CD4-positive, alpha-beta memory T cell (primary cell): ENCODE measurements around the gene RPAP3. TPM values are rescaled to one million over a fixed set of nuclear protein-coding genes. Genes with fewer than 3 reads are reported as not detected.

ENCODE experiments used
- CTCF ChIA-PET: fragments of 350-600 bp; sonication (Branson Sonifier 250); formaldehyde crosslinking; loops from one replicate; lab custom pipeline; 2021; ENCODE audit warnings: inconsistent platforms; ENCODE audit not compliant: partially characterized antibody; lab: Charles Lee
- POLR2A ChIA-PET: fragments of 350-600 bp; sonication (Branson Sonifier 250); formaldehyde crosslinking; loops from one replicate; lab custom pipeline; 2021; ENCODE audit not compliant: partially characterized antibody; lab: Charles Lee
- DNase-seq, 5 donors: peaks; one replicate each; pipeline versions ENCODE4 v3.0.0 to v3.0.0-alpha.2; 2020 to 2022; ENCODE audit warnings: mixed read lengths in 1 of 5
- H3K27ac ChIP-seq: one replicate; pipeline ENCODE4 v1.7.0; 2013; ENCODE audit warnings: low read depth, low read length
- H3K27me3 ChIP-seq: 2 replicates; pipeline ENCODE4 v1.7.0; 2013; ENCODE audit warnings: mild to moderate bottlenecking, low read length, moderate library complexity; ENCODE audit not compliant: insufficient read depth
- H3K36me3 ChIP-seq: 2 replicates; pipeline ENCODE4 v1.7.0; 2013; ENCODE audit warnings: mild to moderate bottlenecking, low read length, moderate library complexity; ENCODE audit not compliant: insufficient read depth
- H3K4me1 ChIP-seq: 2 replicates; pipeline ENCODE4 v1.7.0; 2013; ENCODE audit warnings: mild to moderate bottlenecking, low read length, moderate library complexity; ENCODE audit not compliant: insufficient read depth
- H3K4me3 ChIP-seq, 2 donors: one replicate each; pipeline ENCODE4 v1.7.0; 2013; ENCODE audit warnings: low read length in 2 of 2, mild to moderate bottlenecking in 1 of 2
- H3K9me3 ChIP-seq, 2 donors: one replicate each; pipeline ENCODE4 v1.7.0; 2013; ENCODE audit warnings: low read length in 2 of 2, control low read depth in 1 of 2; ENCODE audit not compliant: control insufficient read depth in 1 of 2
- H3K27ac Mint-ChIP-seq, 7 donors: one replicate each; pipeline ENCODE4 v1.8.0; 2020 to 2021; ENCODE audit warnings: mixed read lengths in 7 of 7, mild to moderate bottlenecking in 6 of 7, inconsistent platforms in 3 of 7, moderate library complexity in 3 of 7
- H3K27me3 Mint-ChIP-seq, 2 donors: one replicate each; pipeline ENCODE4 v1.8.0; 2020 to 2021; ENCODE audit warnings: mixed read lengths in 2 of 2
- H3K36me3 Mint-ChIP-seq, 2 donors: one replicate each; pipeline ENCODE4 v1.8.0; 2020 to 2021; ENCODE audit warnings: mixed read lengths in 2 of 2, inconsistent platforms in 1 of 2, mild to moderate bottlenecking in 1 of 2
- H3K4me1 Mint-ChIP-seq, 4 donors: one replicate each; pipeline ENCODE4 v1.8.0; 2020 to 2021; ENCODE audit warnings: mixed read lengths in 4 of 4, mild to moderate bottlenecking in 1 of 4
- H3K4me3 Mint-ChIP-seq, 8 donors: one replicate each; pipeline ENCODE4 v1.8.0; 2020 to 2021; ENCODE audit warnings: mixed read lengths in 8 of 8, mild to moderate bottlenecking in 7 of 8, moderate library complexity in 6 of 8, inconsistent platforms in 3 of 8
- H3K9me3 Mint-ChIP-seq, 8 donors: one replicate each; pipeline ENCODE4 v1.8.0; 2020 to 2021; ENCODE audit warnings: mixed read lengths in 8 of 8, mild to moderate bottlenecking in 5 of 8, inconsistent platforms in 3 of 8, moderate library complexity in 1 of 8
- intact Hi-C: fragments of 100-400 bp; cut with micrococcal nuclease; formaldehyde crosslinking; loops from one replicate; pipeline ENCODE4 v1.15.1; 2023
- polyA plus RNA-seq, 2 donors: library from polyadenylated mRNA; unstranded; fragments of 300-500 nt; fragmentation: Illumina TruSeq; gene quantifications; one replicate each; pipeline ENCODE4 v1.2.3, GENCODE V29; 2021
- total RNA-seq, 2 experiments: library from RNA; stranded (reverse); gene quantifications; one replicate each; pipeline ENCODE4 v1.2.3, GENCODE V29; 2021

RPAP3 gene
- total and polyA plus RNA-seq, 4 experiments from 2014 or later = 32.1 to 41.8 (median 37.1) TPM

DNA sequence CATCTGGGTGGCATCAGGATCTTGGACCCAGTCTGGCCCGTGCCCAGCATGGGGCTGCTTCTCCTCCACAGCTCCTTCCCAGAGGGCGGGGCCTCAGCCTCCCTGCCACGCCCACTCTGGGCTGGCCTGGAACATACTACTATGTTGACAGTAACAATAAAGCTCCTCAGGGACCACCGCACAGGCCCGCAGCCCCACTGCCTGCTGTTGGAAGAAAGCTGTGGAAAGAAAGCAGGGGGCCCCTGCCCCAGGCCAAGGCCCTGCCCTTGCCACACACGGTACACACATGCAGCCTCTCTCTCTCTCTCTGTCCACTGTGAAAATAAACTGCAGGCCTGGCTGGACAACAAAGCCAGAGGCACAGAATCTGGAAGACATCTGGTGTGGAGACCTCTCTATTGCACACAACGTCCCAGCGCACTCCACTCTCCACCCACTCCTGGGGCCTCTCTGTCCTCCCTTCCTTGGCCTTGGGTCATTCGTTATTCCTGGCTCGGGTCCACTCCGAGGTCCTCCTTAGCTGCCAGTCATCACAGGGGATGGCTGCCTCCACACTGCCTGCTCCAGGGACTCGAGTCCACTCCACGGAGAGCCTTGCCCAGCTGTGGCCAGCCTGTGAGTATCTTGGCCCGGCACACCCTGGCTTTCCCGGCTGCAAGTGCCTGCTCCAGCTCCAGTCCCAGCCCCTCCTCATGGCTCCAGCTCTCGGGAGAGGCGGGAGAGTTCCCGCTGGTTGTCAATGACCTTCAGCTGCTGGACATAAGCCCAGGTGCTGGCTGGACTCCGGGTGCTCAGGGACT is 31.2 kb upstream of the RPAP3 start:
- no peaks in the 10 kb centered on the region for H3K27me3 Mint-ChIP-seq
- Histone ChIP-seq H3K4me1 (peaks cover 22% of the 10 kb centered on the region), H3K9me3 (no peaks in the 10 kb centered on the region), H3K4me3 (no peak overlapping the region), H3K27me3 (no peaks in the 10 kb centered on the region), H3K36me3 (no peaks in the 10 kb centered on the region), H3K27ac (no peak overlapping the region)
- no peak overlapping the region for H3K4me3 Mint-ChIP-seq
- no peak for DNase-seq
- ChIA-PET POLR2A (interaction anchor here (1.2 kb wide), 1 partner anchor 13 kb away, joined by 3 read pairs; no protein-coding TSS in a partner anchor), CTCF (interaction anchor here (1.4 to 13.8 kb wide), 7 partner anchors 12 to 98 kb away, joined by 3 to 671 read pairs (median 6); partner anchors contain the start of genes ENDOU and SLC48A1)
- H3K27ac Mint-ChIP-seq = no peak overlapping the region
- no peaks in the 10 kb centered on the region for H3K36me3 Mint-ChIP-seq
- no peaks in the 10 kb centered on the region for H3K9me3 Mint-ChIP-seq
- intact Hi-C loops = no loop called here
- peaks cover 9 to 36% (median 24%) of the 10 kb centered on the region in 4 donors for H3K4me1 Mint-ChIP-seq

DNA sequence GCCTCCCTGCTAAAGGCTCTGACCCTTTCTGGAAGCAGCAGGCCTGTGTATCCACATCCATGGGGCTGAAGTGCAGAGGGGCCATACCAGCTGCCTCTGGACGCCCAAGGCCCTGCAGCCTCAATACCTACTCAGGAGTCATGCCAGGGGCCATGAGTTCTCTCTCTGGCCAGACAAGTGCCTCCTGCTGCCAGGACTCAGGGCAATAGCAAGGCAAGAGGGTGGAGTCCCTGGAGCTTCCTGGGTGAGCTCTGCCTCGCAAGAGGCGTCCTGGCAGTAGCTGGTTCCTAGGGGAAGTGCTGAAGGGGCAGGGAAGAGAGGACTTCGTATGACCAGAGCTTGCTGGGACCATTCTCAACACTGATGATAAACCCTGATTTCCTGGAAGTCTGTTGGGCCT is 30.4 kb upstream of the RPAP3 start:
- no peak for DNase-seq
- H3K4me1 ChIP-seq = peaks cover 14% of the 10 kb centered on the region
- Mint-ChIP-seq H3K27me3 (no peaks in the 10 kb centered on the region), H3K4me3 (no peak overlapping the region), H3K4me1 (peaks cover 3 to 27% (median 16%) of the 10 kb centered on the region in 4 donors), H3K27ac (peak overlapping the region in 1 of 7 donors; percentile 68), H3K36me3 (no peaks in the 10 kb centered on the region), H3K9me3 (no peaks in the 10 kb centered on the region)
- no peaks in the 10 kb centered on the region for H3K36me3 ChIP-seq
- H3K4me3 ChIP-seq = no peak overlapping the region
- H3K9me3 ChIP-seq = no peaks in the 10 kb centered on the region
- H3K27me3 ChIP-seq = no peaks in the 10 kb centered on the region
- intact Hi-C loops = no loop called here
- H3K27ac ChIP-seq = no peak overlapping the region
- ChIA-PET POLR2A (interaction anchor here (1.2 kb wide), 1 partner anchor 12 kb away, joined by 3 read pairs; no protein-coding TSS in a partner anchor), CTCF (interaction anchor here (1.5 to 13.8 kb wide), 6 partner anchors 18 to 99 kb away, joined by 3 to 671 read pairs (median 9); partner anchors contain the start of gene SLC48A1)

DNA sequence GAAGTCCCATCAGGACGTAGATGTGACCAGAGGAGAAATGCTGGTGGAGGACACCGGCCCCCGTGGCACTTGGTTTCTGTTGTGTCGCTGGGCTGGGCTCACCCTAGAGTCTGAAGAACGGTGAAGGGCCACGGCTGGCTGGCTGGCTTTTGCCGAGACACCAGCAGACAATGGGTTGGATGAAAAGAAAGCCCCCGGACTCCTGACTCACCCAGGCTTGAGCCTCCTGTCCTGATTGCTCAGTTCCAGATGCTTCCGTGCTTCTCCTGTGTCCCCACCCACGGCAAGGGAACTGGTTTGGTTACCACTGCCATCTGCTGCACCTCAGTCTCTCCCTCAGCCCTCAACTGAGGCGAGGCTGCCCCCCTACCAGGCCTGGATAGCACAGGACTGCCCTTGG is 29.8 kb upstream of the RPAP3 start:
- Histone ChIP-seq H3K36me3 (no peaks in the 10 kb centered on the region), H3K4me3 (no peak overlapping the region), H3K9me3 (no peaks in the 10 kb centered on the region), H3K27me3 (no peaks in the 10 kb centered on the region), H3K27ac (no peak overlapping the region), H3K4me1 (peaks cover 8% of the 10 kb centered on the region)
- CTCF ChIA-PET = interaction anchor here (1.5 to 13.8 kb wide), 6 partner anchors 18 to 100 kb away, joined by 3 to 671 read pairs (median 9); partner anchors contain the start of gene SLC48A1
- no peak for DNase-seq
- Mint-ChIP-seq H3K27ac (peak overlapping the region in 2 of 7 donors; percentile 36 to 68), H3K36me3 (no peaks in the 10 kb centered on the region), H3K27me3 (no peaks in the 10 kb centered on the region), H3K4me3 (peak overlapping the region in 1 of 8 donors; percentile 45), H3K9me3 (no peaks in the 10 kb centered on the region), H3K4me1 (peaks cover 0 to 22% (median 12%) of the 10 kb centered on the region in 4 donors)
- POLR2A ChIA-PET = interaction anchor here (1.2 kb wide), 1 partner anchor 12 kb away, joined by 3 read pairs; no protein-coding TSS in a partner anchor
- intact Hi-C loops = no loop called here

DNA sequence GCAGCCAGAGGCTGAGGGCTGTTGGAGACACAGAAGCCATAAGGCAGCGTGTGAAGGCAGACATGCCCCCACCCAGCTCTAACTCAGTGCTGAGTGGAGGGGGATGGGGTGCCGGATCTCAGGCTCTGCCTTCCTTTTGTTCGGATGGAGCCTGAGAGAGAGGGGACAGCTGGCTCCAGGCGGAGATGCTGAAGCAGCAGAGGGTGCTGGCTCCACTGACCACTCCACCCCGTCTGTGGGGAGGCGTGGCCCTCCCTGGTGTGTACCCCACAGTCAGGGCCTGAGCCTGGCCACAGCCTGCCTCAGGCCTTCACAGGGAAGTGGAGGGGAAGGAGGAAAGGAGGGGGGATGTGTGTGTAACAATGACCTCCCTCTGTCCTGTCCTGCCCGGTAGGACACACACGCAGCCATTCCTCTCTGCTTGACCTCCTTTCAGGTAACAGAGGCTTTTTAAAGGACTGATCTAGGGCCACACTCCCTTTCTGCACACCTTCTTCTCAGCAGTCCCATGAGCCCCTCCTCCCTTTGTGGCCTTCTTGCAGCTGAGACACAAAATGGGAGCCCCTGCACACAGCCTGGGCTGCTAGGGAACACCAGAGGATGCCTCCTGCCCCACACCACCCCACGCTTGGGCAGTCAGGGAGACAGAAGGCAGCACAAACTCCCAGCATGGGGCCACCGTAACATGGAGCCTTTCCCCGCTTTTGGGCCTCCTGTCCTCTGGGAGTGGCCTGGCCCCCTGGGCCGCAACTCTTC is 29.1 kb upstream of the RPAP3 start:
- H3K27ac Mint-ChIP-seq = no peak overlapping the region
- no peak overlapping the region for H3K4me3 Mint-ChIP-seq
- no peaks in the 10 kb centered on the region for H3K36me3 Mint-ChIP-seq
- no peaks in the 10 kb centered on the region for H3K27me3 Mint-ChIP-seq
- H3K27me3 ChIP-seq = no peaks in the 10 kb centered on the region
- no peak for DNase-seq
- H3K36me3 ChIP-seq = no peaks in the 10 kb centered on the region
- H3K4me1 ChIP-seq = peaks cover 4% of the 10 kb centered on the region
- CTCF ChIA-PET = interaction anchor here (1.1 to 6.8 kb wide), 3 partner anchors 8 to 104 kb away, joined by 4 to 96 read pairs (median 8); partner anchors contain the start of gene RAPGEF3
- no peak overlapping the region for H3K4me3 ChIP-seq
- intact Hi-C loops = no loop called here
- POLR2A ChIA-PET = no interaction called here
- H3K9me3 Mint-ChIP-seq = no peaks in the 10 kb centered on the region
- peaks cover 0 to 14% (median 7%) of the 10 kb centered on the region in 4 donors for H3K4me1 Mint-ChIP-seq
- no peak overlapping the region for H3K27ac ChIP-seq
- no peaks in the 10 kb centered on the region for H3K9me3 ChIP-seq

DNA sequence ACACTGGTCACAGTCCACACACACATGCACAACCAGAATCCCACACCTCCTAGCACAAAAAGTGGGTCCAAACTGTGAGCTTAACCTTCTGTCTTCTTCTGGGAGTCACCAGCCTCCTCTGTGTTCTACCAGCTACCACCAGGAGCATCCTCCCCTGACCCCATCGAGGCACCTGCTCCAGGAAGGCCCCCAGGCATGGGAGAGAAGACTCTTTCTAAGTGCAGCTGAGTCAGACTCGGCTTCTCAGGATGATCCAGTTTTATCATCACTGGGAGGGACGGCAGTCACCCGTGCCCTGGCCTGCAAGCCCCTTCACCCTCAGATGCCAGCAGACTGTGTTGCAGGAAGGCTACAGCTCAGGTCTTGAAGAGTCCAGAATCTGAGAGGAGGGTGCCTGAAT is 27.3 kb upstream of the RPAP3 start:
- CTCF ChIA-PET = interaction anchor here (1.1 to 6.8 kb wide), 8 partner anchors 10 to 104 kb away, joined by 3 to 96 read pairs (median 4); partner anchors contain the start of gene RAPGEF3
- H3K27me3 ChIP-seq = no peaks in the 10 kb centered on the region
- Mint-ChIP-seq H3K9me3 (no peaks in the 10 kb centered on the region), H3K27ac (peak overlapping the region in 1 of 7 donors; percentile 48), H3K4me3 (no peak overlapping the region), H3K36me3 (no peaks in the 10 kb centered on the region), H3K4me1 (peaks cover 0 to 4% (median under 1%) of the 10 kb centered on the region in 4 donors), H3K27me3 (no peaks in the 10 kb centered on the region)
- no peak overlapping the region for H3K27ac ChIP-seq
- no peaks in the 10 kb centered on the region for H3K9me3 ChIP-seq
- H3K36me3 ChIP-seq = no peaks in the 10 kb centered on the region
- intact Hi-C loops = no loop called here
- H3K4me1 ChIP-seq = no peaks in the 10 kb centered on the region
- POLR2A ChIA-PET = interaction anchor here (1.4 kb wide), 1 partner anchor 9 kb away, joined by 3 read pairs; no protein-coding TSS in a partner anchor
- no peak for DNase-seq
- no peak overlapping the region for H3K4me3 ChIP-seq

DNA sequence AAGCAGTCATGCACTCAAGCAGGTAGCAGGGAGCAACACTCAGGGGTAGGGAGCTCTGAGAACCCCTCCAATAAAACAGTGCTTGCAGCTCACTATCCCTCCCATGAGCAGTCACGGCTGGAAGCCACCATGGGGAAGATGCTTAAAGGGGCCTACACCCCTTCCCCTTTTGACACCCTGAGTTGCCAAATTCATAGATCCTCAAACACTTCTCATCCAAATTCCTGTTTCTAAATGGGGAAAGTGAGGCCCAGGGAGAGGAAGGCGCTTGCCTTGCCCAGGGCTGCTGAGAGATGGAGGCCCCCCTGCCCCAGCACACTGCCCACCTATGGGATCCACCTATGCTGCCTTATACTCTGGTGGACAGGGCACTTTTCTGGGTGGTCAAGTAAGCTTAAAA is 26.7 kb upstream of the RPAP3 start:
- Mint-ChIP-seq H3K36me3 (no peaks in the 10 kb centered on the region), H3K9me3 (no peaks in the 10 kb centered on the region), H3K4me3 (no peak overlapping the region), H3K4me1 (peaks cover 0 to 4% (median under 1%) of the 10 kb centered on the region in 4 donors), H3K27me3 (no peaks in the 10 kb centered on the region), H3K27ac (no peak overlapping the region)
- H3K4me1 ChIP-seq = no peaks in the 10 kb centered on the region
- H3K4me3 ChIP-seq = no peak overlapping the region
- ChIA-PET CTCF (interaction anchor here (1.2 to 6.8 kb wide), 5 partner anchors 10 to 105 kb away, joined by 4 to 96 read pairs (median 6); partner anchors contain the start of gene RAPGEF3), POLR2A (interaction anchor here (0.6 kb wide), 1 partner anchor 14 kb away, joined by 3 read pairs; no protein-coding TSS in a partner anchor)
- DNase-seq = no peak
- H3K27ac ChIP-seq = no peak overlapping the region
- no peaks in the 10 kb centered on the region for H3K36me3 ChIP-seq
- intact Hi-C loops = no loop called here
- H3K9me3 ChIP-seq = no peaks in the 10 kb centered on the region
- H3K27me3 ChIP-seq = no peaks in the 10 kb centered on the region
